Measurements from ENCODE around the gene BMP2K. TPM values are rescaled to one million over a fixed set of nuclear protein-coding genes. Genes with fewer than 3 reads are reported as not detected.

Gene BMP2K
- total RNA-seq = 10 to 100 TPM; 30.0 to 37.9 (median 34.5) TPM
- 10 to 100 TPM; 13.2 to 19.4 (median 15.5) TPM for polyA plus RNA-seq

DNA sequence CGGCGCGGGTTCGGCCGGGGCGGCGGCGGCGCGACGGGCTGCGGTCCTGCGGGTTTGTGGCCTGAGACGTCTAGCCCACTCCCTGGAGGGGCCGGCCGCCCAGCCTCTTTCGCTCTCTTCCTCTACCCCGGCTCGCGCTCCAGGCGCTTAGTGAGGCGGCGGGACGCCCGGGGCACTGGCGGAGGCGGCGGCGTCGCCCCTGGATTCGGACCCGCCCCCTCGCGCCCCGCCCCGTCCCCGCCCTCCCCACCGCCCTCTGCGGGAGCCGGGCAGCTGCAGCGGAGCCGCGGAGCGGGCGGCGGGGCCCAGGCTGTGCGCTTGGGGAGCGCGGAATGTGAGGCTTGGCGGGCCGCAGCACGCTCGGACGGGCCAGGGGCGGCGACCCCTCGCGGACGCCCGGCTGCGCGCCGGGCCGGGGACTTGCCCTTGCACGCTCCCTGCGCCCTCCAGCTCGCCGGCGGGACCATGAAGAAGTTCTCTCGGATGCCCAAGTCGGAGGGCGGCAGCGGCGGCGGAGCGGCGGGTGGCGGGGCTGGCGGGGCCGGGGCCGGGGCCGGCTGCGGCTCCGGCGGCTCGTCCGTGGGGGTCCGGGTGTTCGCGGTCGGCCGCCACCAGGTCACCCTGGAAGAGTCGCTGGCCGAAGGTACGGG is at the start of gene BMP2K:
Gene BMP2K, plus strand, starts transcription at position 272 of the 650 bp plus-strand sequence. Its CDS starts 194 bp downstream, at position 466.
- 0 to 1% methylated on average over 95 of the region's 95 CpGs for WGBS, 2 donors
- Histone ChIP-seq H3K27ac (peak within 1 kb of the TSS; percentile 95 to 100 (median 97)), H3K4me3 (peak within 1 kb of the TSS; percentile 60 to 93 (median 82)), H3K27me3 (no peaks in the 10 kb centered on the region), H3K36me3 (no peaks in the 10 kb centered on the region), H3K4me1 (peaks cover 0 to 38% (median 16%) of the 10 kb centered on the region in 4 donors), H3K9me3 (no peaks in the 10 kb centered on the region)
- DNase-seq = peak; percentile 89
- intact Hi-C loops (cut with DNase I) = loop anchor here (5.0 kb wide), 1 partner anchor 86 kb away; no protein-coding TSS in a partner anchor
- TF ChIP-seq EP300 (IDR thresholded peaks at IDR 0.05) (no peak), POLR2A (IDR thresholded peaks at IDR 0.05) (no peak), POLR2AphosphoS5 (IDR thresholded peaks at IDR 0.05) (peak; percentile 76 to 83 (median 78))
- TF ChIP-seq, protein P1, sequence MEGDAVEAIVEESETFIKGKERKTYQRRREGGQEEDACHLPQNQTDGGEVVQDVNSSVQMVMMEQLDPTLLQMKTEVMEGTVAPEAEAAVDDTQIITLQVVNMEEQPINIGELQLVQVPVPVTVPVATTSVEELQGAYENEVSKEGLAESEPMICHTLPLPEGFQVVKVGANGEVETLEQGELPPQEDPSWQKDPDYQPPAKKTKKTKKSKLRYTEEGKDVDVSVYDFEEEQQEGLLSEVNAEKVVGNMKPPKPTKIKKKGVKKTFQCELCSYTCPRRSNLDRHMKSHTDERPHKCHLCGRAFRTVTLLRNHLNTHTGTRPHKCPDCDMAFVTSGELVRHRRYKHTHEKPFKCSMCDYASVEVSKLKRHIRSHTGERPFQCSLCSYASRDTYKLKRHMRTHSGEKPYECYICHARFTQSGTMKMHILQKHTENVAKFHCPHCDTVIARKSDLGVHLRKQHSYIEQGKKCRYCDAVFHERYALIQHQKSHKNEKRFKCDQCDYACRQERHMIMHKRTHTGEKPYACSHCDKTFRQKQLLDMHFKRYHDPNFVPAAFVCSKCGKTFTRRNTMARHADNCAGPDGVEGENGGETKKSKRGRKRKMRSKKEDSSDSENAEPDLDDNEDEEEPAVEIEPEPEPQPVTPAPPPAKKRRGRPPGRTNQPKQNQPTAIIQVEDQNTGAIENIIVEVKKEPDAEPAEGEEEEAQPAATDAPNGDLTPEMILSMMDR (IDR thresholded peaks at IDR 0.05) = no peak

- Histone ChIP-seq H3K4me1 (no peaks in the 10 kb centered on the region), H3K4me3 (no peak overlapping the region), H3K9me3 (no peaks in the 10 kb centered on the region), H3K36me3 (no peaks in the 10 kb centered on the region), H3K27ac (no peak overlapping the region), H3K27me3 (no peaks in the 10 kb centered on the region)
- no peak for TF ChIP-seq POLR2AphosphoS5 (IDR thresholded peaks at IDR 0.05)
- TF ChIP-seq POLR2A (IDR thresholded peaks at IDR 0.05) = no peak
- TF ChIP-seq, protein P1 (IDR thresholded peaks at IDR 0.05) = no peak
- TF ChIP-seq EP300 (IDR thresholded peaks at IDR 0.05) = no peak
- WGBS, 2 donors = 71 to 75% methylated on average over 1 of the region's 1 CpG
- DNase-seq = no peak
- intact Hi-C loops (cut with DNase I) = no loop called here
Measured at GRCh38 chr4:78726546-78726945, 49.6 kb upstream of the BMP2K start.

DNA sequence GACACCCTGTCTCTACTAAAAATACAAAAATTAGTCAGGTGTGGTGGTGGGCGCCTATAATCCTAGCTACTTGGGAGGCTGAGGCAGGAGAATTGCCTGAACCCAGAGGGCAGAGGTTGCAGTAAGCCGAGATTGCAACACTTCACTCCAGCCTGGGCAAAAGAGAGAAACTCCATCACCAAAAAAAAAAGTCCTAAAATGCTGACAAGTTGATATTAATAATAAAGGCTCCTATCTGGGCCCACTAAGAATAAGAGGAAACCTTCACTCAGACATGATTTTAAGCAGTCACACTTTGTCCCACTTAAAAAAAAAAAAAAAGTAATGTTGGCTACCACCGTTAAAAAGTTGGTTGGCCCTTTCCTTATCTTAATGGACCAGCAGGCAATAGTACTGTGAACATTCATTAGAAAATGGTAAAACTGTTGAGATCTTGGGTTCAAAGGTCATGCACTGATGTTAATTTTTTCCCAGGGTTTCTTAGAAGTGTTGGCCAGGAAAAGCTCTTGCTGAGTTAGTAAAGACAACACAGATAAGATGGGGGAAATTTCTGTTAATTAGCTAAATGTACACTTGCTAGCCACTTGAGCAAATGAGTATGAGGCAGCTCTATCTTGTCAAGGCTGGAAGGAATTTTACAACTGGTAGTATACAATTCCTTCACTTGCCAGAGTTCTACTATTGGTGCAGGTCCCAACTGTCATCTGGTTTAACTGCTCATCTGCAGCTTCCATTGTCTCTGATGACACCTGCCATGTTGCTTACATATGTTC is 43.6 kb upstream of the BMP2K start:
- intact Hi-C loops (cut with DNase I) = no loop called here
- Histone ChIP-seq H3K4me1 (no peaks in the 10 kb centered on the region), H3K27me3 (no peaks in the 10 kb centered on the region), H3K9me3 (no peaks in the 10 kb centered on the region), H3K36me3 (no peaks in the 10 kb centered on the region), H3K4me3 (no peak overlapping the region), H3K27ac (no peak overlapping the region)
- no peak for DNase-seq
- TF ChIP-seq POLR2AphosphoS5 (IDR thresholded peaks at IDR 0.05) (peak in 1 of 4 donors; percentile 12), EP300 (IDR thresholded peaks at IDR 0.05) (no peak)
- TF ChIP-seq, protein P1 (IDR thresholded peaks at IDR 0.05) = no peak
- WGBS, 2 donors = 66 to 77% methylated on average over 3 of the region's 3 CpGs

DNA sequence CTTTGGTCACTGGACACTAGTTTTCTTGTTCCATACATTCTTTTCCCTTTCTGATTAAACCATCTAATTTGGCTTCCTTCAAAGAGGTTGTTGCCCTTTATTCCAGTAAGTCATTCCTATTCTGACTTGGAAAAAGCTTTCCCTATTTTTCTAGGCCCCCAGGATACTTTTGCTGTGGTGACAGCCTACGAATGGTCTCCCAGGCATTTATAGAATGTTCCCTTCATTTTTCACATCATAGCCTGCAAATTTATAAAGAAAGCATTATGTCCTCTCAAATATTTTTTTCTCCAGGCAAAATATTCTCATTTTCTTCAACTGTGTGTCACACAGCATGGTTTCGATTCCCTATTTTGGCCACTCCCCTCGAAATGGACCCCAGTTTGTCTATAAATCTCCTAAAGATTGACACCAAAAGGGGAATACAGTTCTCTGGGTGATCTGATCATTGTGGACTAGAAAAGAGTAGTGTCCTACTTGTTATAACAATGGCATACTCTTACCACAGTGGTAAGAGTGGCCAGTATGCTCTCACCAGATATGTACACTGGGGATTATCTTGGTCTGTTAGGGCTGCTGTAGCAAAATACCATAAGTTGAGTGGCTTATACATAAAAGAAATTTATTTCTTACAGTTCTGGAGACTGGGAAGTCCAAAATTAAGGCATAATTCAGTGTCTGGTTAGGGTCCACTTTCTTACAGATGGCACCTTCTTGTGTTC is 41.5 kb upstream of the BMP2K start:
- Histone ChIP-seq H3K4me1 (no peaks in the 10 kb centered on the region), H3K4me3 (no peak overlapping the region), H3K27ac (no peak overlapping the region), H3K36me3 (no peaks in the 10 kb centered on the region), H3K27me3 (no peaks in the 10 kb centered on the region), H3K9me3 (no peaks in the 10 kb centered on the region)
- WGBS, 2 donors = 87 to 90% methylated on average over 3 of the region's 3 CpGs
- no peak for DNase-seq
- intact Hi-C loops (cut with DNase I) = no loop called here
- TF ChIP-seq POLR2A (IDR thresholded peaks at IDR 0.05) = no peak
- no peak for TF ChIP-seq POLR2AphosphoS5 (IDR thresholded peaks at IDR 0.05)
- TF ChIP-seq, protein P1 (IDR thresholded peaks at IDR 0.05) = no peak
- TF ChIP-seq EP300 (IDR thresholded peaks at IDR 0.05) = no peak
